OCI-LY7 (cell line): ENCODE data around the gene HMGCL.

ENCODE experiments used
- CTCF ChIP-seq: fragments of 200-600 bp; sonication (generic); conservative IDR thresholded peaks from 2 replicates; pipeline ENCODE4 v1.5.1; 2014; ENCODE audit warnings: mild to moderate bottlenecking, antibody characterized with exemption, low read length, moderate library complexity, mixed read lengths
- EZH2phosphoT487 ChIP-seq: fragments of 200-600 bp; sonication (generic); IDR thresholded peaks from 2 replicates; pipeline ENCODE4 v1.6.1; 2018; ENCODE audit warnings: low read depth, borderline replicate concordance, mild to moderate bottlenecking, mixed run types, antibody characterized with exemption, low read length, moderate library complexity, mixed read lengths

GRCh38 chr1:23779826-23780371, 45.3 kb downstream of the HMGCL start:
- TF ChIP-seq CTCF (no peak), EZH2phosphoT487 (no peak)
